HG02623 (cell line): ENCODE measurements around the gene PREX1.
"Not testable (repeated sequence)": the region's sequence is repeated elsewhere in the genome, so short reads cannot be mapped to it uniquely, and the experiment has no call there.

Experiments used
- ATAC-seq: cut with Tn5 transposase; IDR thresholded peaks from one replicate; pipeline ENCODE4 v1.9.1; 2021; ENCODE audit warnings: moderate library complexity; ENCODE audit not compliant: unreplicated experiment

Gene PREX1

GRCh38 chr20:48827855-48828733 lies at the start of gene PREX1:
Gene PREX1, minus strand, starts transcription at chr20:48827999. Its CDS starts 139 bp downstream, at chr20:48827860.
- ATAC-seq = peak; percentile 45

- ATAC-seq = no peak
Measured at GRCh38 chr20:48877304-48877703, 49.5 kb upstream of the PREX1 start.

- ATAC-seq = no peak
Measured at GRCh38 chr20:48875914-48876240, 48.1 kb upstream of the PREX1 start.

DNA sequence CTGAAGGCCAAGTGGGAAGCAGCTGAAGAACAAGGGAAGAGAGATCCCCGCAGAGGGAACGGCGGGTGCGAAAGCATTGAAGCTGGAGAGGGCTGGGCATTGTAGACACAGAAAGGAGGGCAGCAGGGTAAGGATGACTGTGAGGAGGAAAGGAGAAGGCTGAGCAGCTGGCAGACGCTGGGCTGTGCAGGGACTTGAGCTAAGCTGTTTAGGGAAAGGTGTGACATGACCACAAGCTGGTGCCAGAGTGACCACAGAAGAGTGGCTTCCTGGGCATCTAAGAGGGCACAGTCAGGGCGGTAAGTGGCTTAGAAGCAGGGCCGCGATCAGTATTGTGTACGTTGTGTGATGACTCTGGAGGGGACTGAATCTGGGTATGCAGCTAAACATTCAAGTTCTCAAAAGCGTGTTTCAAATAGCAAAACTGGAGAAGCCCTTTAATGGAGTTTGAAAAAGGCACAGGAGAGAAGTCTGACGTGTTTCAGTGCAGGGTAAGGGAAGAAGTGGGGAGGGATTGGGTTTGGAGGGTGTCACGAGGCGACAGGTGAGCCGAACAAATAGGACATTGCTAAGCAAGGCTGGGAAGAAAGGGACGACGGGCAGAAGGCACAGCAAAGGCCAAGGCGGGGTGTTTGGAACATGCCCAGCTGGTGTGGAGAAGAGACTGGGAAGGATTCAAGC lies 47.6 kb upstream of the PREX1 start:
- ATAC-seq = no peak

DNA sequence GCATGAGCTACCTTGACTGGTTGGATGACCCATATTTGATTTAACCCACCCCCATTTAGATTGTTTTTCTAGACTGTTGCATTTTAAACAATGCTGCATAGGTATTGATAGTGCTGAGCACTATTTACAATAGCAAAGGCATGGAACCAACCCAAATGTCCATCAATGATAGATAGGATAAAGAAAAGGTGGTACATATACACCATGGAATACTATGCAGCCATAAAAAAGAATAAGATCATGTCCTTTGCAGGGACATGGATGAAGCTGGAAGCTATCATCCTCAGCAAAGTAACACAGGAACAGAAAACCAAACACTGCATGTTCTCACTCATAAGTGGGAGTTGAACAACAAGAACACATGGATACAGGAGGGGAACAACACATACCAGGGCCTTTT lies 41.6 kb upstream of the PREX1 start:
- ATAC-seq = not testable (repeated sequence)

DNA sequence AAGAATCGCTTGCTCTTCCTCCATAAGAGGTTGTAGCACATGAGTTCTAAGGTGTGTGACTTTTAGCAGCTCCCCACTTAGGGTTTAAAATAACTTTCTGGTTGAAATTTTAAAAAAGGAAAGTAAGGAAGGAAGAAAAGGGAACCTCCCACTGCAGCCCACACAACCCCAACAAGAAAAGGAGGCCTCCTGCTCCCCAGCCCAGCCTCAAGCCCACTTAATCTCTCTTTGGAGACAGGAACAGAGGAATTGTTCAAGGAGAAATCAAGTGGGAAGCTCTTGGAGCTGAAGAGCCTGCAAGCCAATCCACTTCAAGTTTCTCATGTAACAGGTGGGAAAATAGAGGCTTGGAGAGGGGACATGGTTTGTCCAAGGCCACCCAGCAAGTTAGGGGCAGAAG lies 39.1 kb upstream of the PREX1 start:
- no peak for ATAC-seq

DNA sequence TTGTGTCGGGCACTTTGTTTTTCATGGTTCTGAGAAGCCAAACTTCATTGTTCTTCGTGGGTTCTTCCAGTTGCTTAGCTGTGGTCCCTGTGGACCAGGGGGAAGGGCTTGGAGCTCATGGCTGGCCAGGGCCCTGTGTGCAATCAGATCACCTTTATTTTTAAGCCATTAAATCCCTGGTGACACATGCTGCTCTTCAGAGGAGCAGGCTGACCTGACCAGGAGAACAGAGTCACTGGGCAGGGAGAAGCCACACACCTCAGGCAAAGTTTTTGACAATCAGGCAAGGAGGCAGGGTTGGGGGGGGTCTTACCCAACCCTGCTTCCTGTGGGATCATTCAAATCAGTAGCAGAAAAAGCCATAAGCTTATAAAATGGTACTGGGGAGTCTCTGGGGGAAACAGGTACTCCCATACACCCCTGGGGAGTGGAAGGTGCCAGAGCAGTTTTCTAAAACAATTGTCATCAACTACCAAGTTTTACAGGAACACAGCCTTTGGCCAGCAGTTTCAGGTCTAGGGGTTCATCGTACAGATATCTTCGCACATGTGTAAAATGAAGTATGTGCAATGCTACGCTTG lies 37.0 kb upstream of the PREX1 start:
- ATAC-seq = no peak

- ATAC-seq = no peak
Measured at GRCh38 chr20:48864254-48864653, 36.5 kb upstream of the PREX1 start.

DNA sequence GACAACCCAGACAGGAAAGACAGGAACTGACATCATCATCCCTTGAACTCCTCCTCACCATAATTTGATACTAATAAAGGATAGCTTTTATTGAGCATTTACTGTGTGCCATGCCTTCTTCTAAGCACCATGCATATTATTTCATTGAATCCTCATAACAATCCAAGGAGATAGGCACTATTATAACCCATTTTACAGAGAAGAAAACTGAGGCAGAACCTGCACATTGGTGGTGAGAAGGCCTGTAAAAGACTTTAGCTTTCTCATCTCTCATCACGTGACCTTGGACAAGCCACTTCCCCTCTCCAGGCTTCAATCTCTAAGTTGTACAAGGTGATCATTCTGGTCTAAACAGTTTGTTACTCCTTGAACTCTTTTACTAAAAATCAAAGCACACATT lies 34.5 kb upstream of the PREX1 start:
- no peak for ATAC-seq

DNA sequence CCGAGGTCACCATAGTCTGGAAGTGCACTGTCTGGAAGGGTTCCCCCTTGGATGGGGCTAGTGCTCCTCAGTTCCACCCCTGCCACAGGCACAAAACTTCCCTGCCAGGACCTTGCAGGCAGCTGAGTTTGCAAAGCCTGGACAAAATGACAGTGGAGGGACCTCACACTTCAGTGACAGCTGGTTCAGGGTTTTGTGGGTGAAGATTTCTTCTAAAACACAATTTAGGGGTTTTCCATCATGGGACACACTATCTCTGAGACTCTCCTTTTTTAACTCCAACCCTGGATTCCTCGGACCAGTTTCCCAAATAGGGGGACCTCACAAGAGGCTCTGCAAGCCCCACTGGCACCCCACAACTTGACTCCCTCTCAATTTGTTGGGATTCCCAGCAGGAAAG lies 33.6 kb upstream of the PREX1 start:
- ATAC-seq = no peak

GRCh38 chr20:48858075-48858790 lies 30.4 kb upstream of the PREX1 start:
- no peak for ATAC-seq

DNA sequence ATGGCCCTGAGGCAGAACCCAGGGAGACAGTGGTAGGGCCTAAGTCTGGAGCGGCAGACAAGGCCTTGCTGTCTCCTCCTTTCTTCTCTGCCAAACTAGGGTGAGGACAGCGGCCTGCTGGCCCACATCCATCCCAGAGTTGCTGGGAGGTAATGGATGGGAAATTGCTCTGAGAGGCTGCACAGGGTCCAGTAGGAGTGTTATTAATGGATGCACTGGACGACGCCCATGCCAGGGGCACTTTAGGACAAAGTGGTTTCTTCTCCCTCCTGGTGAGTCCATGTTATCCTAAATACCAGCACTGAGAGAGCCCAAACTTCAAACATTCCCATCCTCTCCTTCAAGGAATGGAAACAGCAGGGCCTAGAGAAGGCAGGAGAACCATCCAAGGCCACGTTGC lies 28.3 kb upstream of the PREX1 start:
- no peak for ATAC-seq

DNA sequence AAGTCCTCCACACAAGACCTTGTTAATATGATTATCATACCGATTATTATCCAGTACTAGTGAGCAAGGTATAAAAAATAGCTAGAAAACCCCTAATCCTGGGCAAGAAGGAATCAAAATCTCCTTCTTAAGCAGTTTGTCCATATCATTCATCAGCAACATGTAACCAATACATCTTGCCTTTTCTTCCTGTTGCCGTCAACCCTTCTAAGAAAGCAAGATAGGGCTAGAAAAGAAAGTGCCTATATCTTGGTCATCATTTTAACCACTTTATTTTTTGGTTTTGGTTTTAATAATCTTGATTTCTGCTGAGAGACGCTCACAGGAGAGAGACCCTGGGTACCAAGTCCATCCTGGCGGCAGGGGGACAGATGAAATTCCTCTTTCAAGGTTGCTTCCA lies 27.2 kb upstream of the PREX1 start:
- no peak for ATAC-seq

GRCh38 chr20:48852609-48853008 lies 24.8 kb upstream of the PREX1 start:
- ATAC-seq = no peak

- no peak for ATAC-seq
Measured at GRCh38 chr20:48851579-48851978, 23.8 kb upstream of the PREX1 start.

DNA sequence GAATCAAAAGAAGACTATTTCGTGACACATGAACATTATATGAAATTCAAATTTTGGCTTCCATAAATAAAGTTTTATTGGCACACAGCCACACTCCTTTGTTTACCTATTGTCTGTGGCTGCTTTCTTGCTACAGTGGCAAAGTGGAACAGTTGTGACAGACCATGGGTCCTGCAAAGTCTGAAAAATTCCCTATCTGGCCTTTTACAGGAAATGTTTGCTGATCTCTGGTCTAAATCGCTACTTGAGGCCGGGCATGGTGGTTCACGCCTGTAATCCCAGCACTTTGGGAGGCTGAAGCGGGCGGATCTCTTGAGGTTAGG lies 23.1 kb upstream of the PREX1 start:
- ATAC-seq = no peak

- no peak for ATAC-seq
Measured at GRCh38 chr20:48850257-48850976, 22.6 kb upstream of the PREX1 start.

DNA sequence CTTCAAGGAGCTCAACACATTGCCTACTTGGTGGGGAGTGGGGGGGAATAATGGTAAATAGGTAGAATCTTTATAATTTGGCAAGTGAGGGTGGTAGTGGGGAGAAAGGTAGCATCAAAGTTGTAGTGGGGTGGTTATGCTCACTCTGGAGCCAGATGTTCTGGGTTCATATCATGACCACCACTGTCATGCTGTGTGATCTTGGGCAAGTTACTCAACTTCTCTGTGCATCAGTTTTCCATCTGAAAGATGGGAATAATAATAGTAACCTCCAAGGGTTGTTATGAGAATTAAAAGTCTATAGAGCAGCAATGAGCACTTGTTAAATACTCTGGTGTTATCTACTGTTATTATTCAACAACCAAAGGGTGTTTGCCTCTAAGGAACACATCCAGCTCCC lies 22.0 kb upstream of the PREX1 start:
- no peak for ATAC-seq

GRCh38 chr20:48849299-48849698 lies 21.5 kb upstream of the PREX1 start:
- ATAC-seq = no peak

DNA sequence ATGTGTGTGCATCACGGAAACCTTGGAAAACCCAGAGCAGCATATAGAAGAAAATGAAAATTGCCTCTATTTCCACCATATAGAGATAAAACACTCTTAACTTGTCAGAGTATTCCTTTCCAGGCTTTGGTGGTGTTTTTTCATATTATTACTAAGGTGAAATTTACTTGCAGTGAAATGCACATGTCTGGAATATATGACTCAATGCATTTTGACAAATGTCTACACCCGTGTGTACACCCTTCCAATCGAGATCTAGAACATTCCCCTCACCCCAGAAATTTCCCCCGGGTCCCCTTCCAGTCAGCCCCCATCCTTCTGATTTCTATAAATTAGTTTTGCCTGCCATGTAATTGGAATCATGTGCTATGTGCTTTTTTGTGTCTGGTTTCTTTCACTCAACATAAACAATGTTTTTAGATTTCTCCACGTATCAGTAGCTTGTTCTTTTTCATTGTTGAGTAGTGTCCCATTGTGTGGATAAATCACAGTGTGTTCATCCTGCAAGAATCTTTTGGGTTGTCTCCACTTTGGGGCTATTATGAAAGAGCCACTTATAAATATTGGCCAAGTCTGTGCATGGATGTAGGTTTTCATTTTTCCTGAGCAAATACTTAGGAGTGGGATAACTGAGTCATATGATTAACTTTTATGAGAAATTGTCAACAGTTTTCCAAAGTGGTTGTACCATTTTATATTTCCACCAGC lies 19.9 kb upstream of the PREX1 start:
- no peak for ATAC-seq
